Fibroblast of pulmonary artery (primary cell): ENCODE measurements around the gene WDR3.

Experiments used
- DNase-seq: peaks from one replicate; pipeline ENCODE4 v3.0.0-alpha.2; 2010; ENCODE audit warnings: low read depth
- H3K4me3 ChIP-seq: replicated peaks from 2 replicates; pipeline ENCODE4 v1.5.1; 2011; ENCODE audit warnings: low read depth, mild to moderate bottlenecking, control low read depth, low read length, moderate library complexity
- CTCF ChIP-seq: IDR thresholded peaks from 2 replicates; pipeline ENCODE4 v1.5.1; 2011; ENCODE audit warnings: mild to moderate bottlenecking, control low read depth, low read length, inconsistent platforms; ENCODE audit errors: missing control alignments

WDR3 gene

GRCh38 chr1:117970252-117970651 is 40.7 kb downstream of the WDR3 start:
- TF ChIP-seq CTCF: no peak
- no peak overlapping the region for H3K4me3 ChIP-seq
- DNase-seq: no peak

DNA sequence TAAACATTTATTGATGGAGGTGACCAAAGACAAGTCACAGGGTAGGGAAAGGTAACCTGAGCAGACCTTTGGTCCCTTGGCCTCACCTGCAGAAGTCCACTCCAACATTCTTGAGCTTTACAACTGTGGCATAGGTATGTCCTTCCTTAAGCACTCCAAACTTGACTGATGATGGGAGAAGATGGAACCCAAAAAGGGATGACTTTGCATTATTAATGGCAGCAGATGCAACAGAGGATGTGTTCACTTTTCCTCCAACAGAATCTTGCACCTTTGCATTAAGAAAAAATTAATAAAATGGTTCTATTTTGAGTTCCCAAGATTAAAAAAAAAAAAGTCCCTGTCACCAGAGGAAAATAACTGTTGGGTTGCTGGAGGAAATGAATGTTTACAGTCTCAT is 42.2 kb downstream of the WDR3 start:
- no peak for TF ChIP-seq CTCF
- no peak overlapping the region for H3K4me3 ChIP-seq
- no peak for DNase-seq

GRCh38 chr1:117976381-117976780 is 46.8 kb downstream of the WDR3 start:
- TF ChIP-seq CTCF: no peak
- no peak for DNase-seq
- no peak overlapping the region for H3K4me3 ChIP-seq

DNA sequence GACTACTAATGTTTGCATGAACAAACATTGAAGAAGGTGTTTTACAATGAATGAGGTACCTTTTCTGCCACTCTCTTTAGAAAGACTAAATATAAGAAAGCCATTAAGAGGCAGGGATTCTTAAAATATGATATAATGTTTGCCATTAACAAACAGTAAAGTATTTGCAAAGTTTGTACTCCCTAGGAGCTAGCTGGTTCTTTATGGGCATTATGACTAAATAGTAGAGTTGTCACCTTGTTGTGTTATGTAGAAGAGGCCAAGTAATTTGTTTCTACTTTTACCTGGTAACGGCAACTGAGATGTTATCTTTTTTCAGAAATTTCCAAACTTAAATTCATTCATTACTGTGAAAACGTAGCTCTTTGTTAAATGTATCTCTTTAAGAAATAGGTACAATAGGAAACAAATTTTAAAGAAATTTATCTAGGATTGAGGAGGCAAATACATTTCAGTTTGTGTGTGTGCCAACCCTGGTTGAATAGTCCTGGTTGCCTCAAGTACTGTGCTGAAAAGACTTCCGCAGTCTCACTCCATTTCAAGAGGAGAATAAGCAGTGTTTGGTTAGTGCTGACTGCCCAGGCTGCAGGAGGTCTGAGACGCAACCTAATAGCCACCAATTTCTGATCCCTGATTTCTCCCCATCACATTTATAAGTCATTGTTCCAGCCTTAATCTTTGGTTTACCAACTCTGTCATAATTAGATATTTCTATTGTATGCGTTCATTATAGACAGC is 52.1 kb downstream of the WDR3 start:
- TF ChIP-seq CTCF: no peak
- DNase-seq: no peak

DNA sequence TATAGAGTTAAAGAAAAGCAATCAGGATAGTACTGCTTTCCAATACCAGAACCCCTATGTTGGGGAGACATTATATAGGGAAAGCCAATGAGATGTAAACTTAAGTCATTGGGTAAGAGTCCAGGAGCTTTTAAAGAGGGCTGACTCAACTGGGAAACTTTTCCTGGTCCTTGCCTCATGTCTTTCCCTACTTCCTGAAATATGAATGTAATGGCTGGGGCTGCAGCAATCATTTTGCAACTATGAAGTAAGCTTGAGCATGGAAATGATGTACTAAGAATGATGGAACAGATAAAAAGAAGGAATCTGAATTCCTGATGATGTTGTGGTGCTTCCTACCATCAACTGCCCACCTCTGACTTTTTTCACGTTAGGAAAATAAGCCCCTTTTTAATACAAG is 55.7 kb downstream of the WDR3 start:
- H3K4me3 ChIP-seq: no peak overlapping the region
- no peak for TF ChIP-seq CTCF
- DNase-seq: peak; percentile 1

More for the DNA sequence above, 52.1 kb downstream of the WDR3 start:
- no peak overlapping the region for H3K4me3 ChIP-seq

DNA sequence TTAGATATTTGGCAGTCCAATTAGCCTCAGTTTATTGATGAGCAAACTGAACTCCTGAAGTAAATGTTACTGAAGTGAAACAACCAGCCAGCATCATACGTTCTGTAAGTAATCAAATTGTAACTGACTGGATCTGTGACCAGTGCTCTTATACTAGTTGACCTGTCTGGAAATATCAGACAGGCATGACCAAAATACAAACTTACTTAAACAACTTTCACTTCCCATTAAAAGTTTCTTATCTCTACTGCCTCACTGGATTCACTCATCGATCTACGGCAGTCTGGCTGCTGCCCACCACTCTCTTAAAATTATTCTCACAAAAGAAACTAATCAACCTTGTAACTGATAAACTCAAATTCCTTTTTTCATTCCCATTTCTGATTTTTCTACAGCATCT is 56.4 kb downstream of the WDR3 start:
- no peak for DNase-seq
- no peak overlapping the region for H3K4me3 ChIP-seq
- TF ChIP-seq CTCF: no peak

- no peak for DNase-seq
- no peak overlapping the region for H3K4me3 ChIP-seq
Observed at GRCh38 chr1:118004312-118004711, 74.8 kb downstream of the WDR3 start.

More at GRCh38 chr1:118004312-118004711, 74.8 kb downstream of the WDR3 start:
- no peak for TF ChIP-seq CTCF
